Neuronal stem cell (in vitro differentiated cells): ENCODE measurements around the gene PIK3R4.

Experiments used
- DNase-seq: peaks from one replicate; pipeline ENCODE4 v3.0.0-alpha.2; 2013; ENCODE audit warnings: low spot score
- H2AFZ ChIP-seq: one replicate; pipeline ENCODE4 v1.6.1; 2013; ENCODE audit warnings: mild to moderate bottlenecking, low read length, inconsistent platforms
- H2AK5ac ChIP-seq: 2 replicates; pipeline ENCODE4 v1.6.1; 2013; ENCODE audit warnings: low read depth, mild to moderate bottlenecking, inconsistent platforms, low read length, moderate library complexity, mixed read lengths
- H2BK120ac ChIP-seq: 2 replicates; pipeline ENCODE4 v1.6.1; 2013; ENCODE audit warnings: low read depth, mild to moderate bottlenecking, inconsistent platforms, low read length, moderate library complexity, mixed read lengths
- H2BK12ac ChIP-seq: one replicate; pipeline ENCODE4 v1.6.1; 2013; ENCODE audit warnings: low read length, inconsistent platforms
- H2BK15ac ChIP-seq: 2 replicates; pipeline ENCODE4 v1.6.1; 2013; ENCODE audit warnings: mild to moderate bottlenecking, low read length, inconsistent platforms, mixed read lengths
- H2BK5ac ChIP-seq: one replicate; pipeline ENCODE4 v1.6.1; 2013; ENCODE audit warnings: inconsistent platforms, mild to moderate bottlenecking, low read length, moderate library complexity
- H3K14ac ChIP-seq: one replicate; pipeline ENCODE4 v1.6.1; 2013; ENCODE audit warnings: low read length, inconsistent platforms
- H3K18ac ChIP-seq: 2 replicates; pipeline ENCODE4 v1.6.1; 2013; ENCODE audit warnings: low read length, inconsistent platforms
- H3K23ac ChIP-seq: 2 replicates; pipeline ENCODE4 v1.6.1; 2013; ENCODE audit warnings: low read depth, mild to moderate bottlenecking, mixed read lengths, low read length, inconsistent platforms; ENCODE audit not compliant: poor library complexity
- H3K27ac ChIP-seq: replicated peaks from 3 replicates; pipeline ENCODE4 v1.5.1; 2013; ENCODE audit warnings: low read length, inconsistent platforms
- H3K27me3 ChIP-seq, 3 experiments: 2 replicates each; pipeline ENCODE4 v1.6.1; 2013; ENCODE audit warnings: low read length in 3 of 3, mild to moderate bottlenecking in 2 of 3, inconsistent platforms in 1 of 3, low read depth in 1 of 3, mixed read lengths in 1 of 3, moderate library complexity in 1 of 3; ENCODE audit not compliant: control insufficient read depth in 3 of 3, insufficient read depth in 3 of 3
- H3K36me3 ChIP-seq, 2 donors: replicated peaks in 1 of 2; 2 replicates each; pipeline ENCODE4 v1.6.1; 2013; ENCODE audit warnings: low read length in 2 of 2; ENCODE audit not compliant: control insufficient read depth in 2 of 2, insufficient read depth in 2 of 2
- H3K4ac ChIP-seq: 2 replicates; pipeline ENCODE4 v1.6.1; 2013; ENCODE audit warnings: inconsistent platforms, mild to moderate bottlenecking, low read length, moderate library complexity
- H3K4me1 ChIP-seq, 2 donors: 1 replicate in 1 of 2; 2 replicates in 1 of 2; pipeline ENCODE4 v1.6.1; 2013; ENCODE audit warnings: low read length in 2 of 2, low read depth in 1 of 2; ENCODE audit not compliant: control insufficient read depth in 2 of 2, insufficient read depth in 1 of 2
- H3K4me2 ChIP-seq: one replicate; pipeline ENCODE4 v1.6.1; 2013; ENCODE audit warnings: mild to moderate bottlenecking, low read length, inconsistent platforms; ENCODE audit not compliant: insufficient read depth, poor library complexity, severe bottlenecking
- H3K4me3 ChIP-seq, 2 donors: 2 replicates each; pipeline ENCODE4 v1.5.1; 2013; ENCODE audit warnings: low read length in 2 of 2, mild to moderate bottlenecking in 2 of 2, inconsistent platforms in 1 of 2, moderate library complexity in 1 of 2
- H3K79me1 ChIP-seq: one replicate; pipeline ENCODE4 v1.6.1; 2013; ENCODE audit warnings: low read depth, mild to moderate bottlenecking, inconsistent platforms, low read length, moderate library complexity
- H3K9ac ChIP-seq: one replicate; pipeline ENCODE4 v1.6.1; 2013; ENCODE audit warnings: mild to moderate bottlenecking, low read depth, low read length, inconsistent platforms; ENCODE audit not compliant: poor library complexity
- H3K9me3 ChIP-seq, 2 donors: replicated peaks in 1 of 2; 2 replicates each; pipeline versions ENCODE3 to v1.6.1; 2013; ENCODE audit warnings: low read length in 2 of 2, mild to moderate bottlenecking in 2 of 2, inconsistent platforms in 1 of 2, low read depth in 1 of 2, mixed read lengths in 1 of 2, moderate library complexity in 1 of 2; ENCODE audit not compliant: control insufficient read depth in 2 of 2, insufficient read depth in 1 of 2
- H4K8ac ChIP-seq: one replicate; pipeline ENCODE4 v1.6.1; 2013; ENCODE audit warnings: low read depth, mild to moderate bottlenecking, inconsistent platforms, low read length, moderate library complexity
- H4K91ac ChIP-seq: one replicate; pipeline ENCODE4 v1.6.1; 2013; ENCODE audit warnings: low read length, low read depth, mild to moderate bottlenecking, inconsistent platforms; ENCODE audit not compliant: poor library complexity
- WGBS, 2 donors: extraction: QIAGEN DNeasy Blood & Tissue Kit; methylation state at CpG; one replicate each; pipeline ENCODE4 v1.1.7; 2013; ENCODE audit warnings: missing lambda C conversion rate in 2 of 2, mixed read lengths in 1 of 2; ENCODE audit not compliant: insufficient read length in 2 of 2, insufficient replicate concordance in 1 of 2; ENCODE audit errors: extremely low coverage in 2 of 2; 5-methylcytosine and 5-hydroxymethylcytosine counted together

Gene PIK3R4

GRCh38 chr3:130743354-130743753, 3.3 kb downstream of the PIK3R4 start:
- H4K8ac ChIP-seq: no peak overlapping the region
- no peak overlapping the region for H2AK5ac ChIP-seq
- H2BK12ac ChIP-seq: no peak overlapping the region
- no peak overlapping the region for H2AFZ ChIP-seq
- no peak for DNase-seq
- H3K9me3 ChIP-seq: no peaks in the 10 kb centered on the region
- no peak overlapping the region for H2BK5ac ChIP-seq
- H4K91ac ChIP-seq: no peak overlapping the region
- H2BK15ac ChIP-seq: no peak overlapping the region
- H3K4me2 ChIP-seq: no peak overlapping the region
- H3K27me3 ChIP-seq: no peaks in the 10 kb centered on the region
- H3K18ac ChIP-seq: no peak overlapping the region
- no CpG with 5 or more reads among the region's 2 CpGs for WGBS, 2 donors
- peaks cover 0 to 5% of the 10 kb centered on the region in 2 donors for H3K4me1 ChIP-seq
- peaks cover 3% of the 10 kb centered on the region for H3K79me1 ChIP-seq
- no peak overlapping the region for H3K4me3 ChIP-seq
- H3K4ac ChIP-seq: no peak overlapping the region
- no peak overlapping the region for H3K9ac ChIP-seq
- H3K14ac ChIP-seq: no peak overlapping the region
- no peak overlapping the region for H2BK120ac ChIP-seq
- H3K36me3 ChIP-seq: peaks cover 12 to 62% of the 10 kb centered on the region in 2 donors
- H3K23ac ChIP-seq: no peak overlapping the region
- H3K27ac ChIP-seq: no peak overlapping the region

- Histone ChIP-seq H3K4me3 (no peak overlapping the region), H3K9me3 (no peaks in the 10 kb centered on the region), H3K27me3 (no peaks in the 10 kb centered on the region), H3K4ac (no peak overlapping the region), H3K79me1 (peaks cover 3% of the 10 kb centered on the region), H3K23ac (no peak overlapping the region), H2BK15ac (no peak overlapping the region), H3K18ac (no peak overlapping the region), H2AFZ (no peak overlapping the region), H2BK5ac (no peak overlapping the region), H3K27ac (no peak overlapping the region), H3K4me1 (peaks cover 0 to 5% of the 10 kb centered on the region in 2 donors), H3K36me3 (peaks cover 12 to 63% of the 10 kb centered on the region in 2 donors), H2BK120ac (no peak overlapping the region), H3K14ac (no peak overlapping the region), H2AK5ac (no peak overlapping the region), H2BK12ac (no peak overlapping the region), H3K9ac (no peak overlapping the region), H4K8ac (no peak overlapping the region), H4K91ac (no peak overlapping the region), H3K4me2 (no peak overlapping the region)
- DNase-seq: no peak
- WGBS, 2 donors: no CpG with 5 or more reads among the region's 6 CpGs
These were observed 4.6 kb downstream of the PIK3R4 start for GRCh38 chr3:130741946-130742610.

- H3K27ac ChIP-seq: no peak overlapping the region
- no peak overlapping the region for H4K91ac ChIP-seq
- H2AFZ ChIP-seq: no peak overlapping the region
- no peak overlapping the region for H3K14ac ChIP-seq
- H2BK120ac ChIP-seq: no peak overlapping the region
- peaks cover 12 to 71% of the 10 kb centered on the region in 2 donors for H3K36me3 ChIP-seq
- no peak overlapping the region for H3K23ac ChIP-seq
- peaks cover 5% of the 10 kb centered on the region for H3K79me1 ChIP-seq
- no peaks in the 10 kb centered on the region for H3K9me3 ChIP-seq
- no peak overlapping the region for H2BK5ac ChIP-seq
- no peak overlapping the region for H2BK12ac ChIP-seq
- H2BK15ac ChIP-seq: no peak overlapping the region
- no peak overlapping the region for H3K4me2 ChIP-seq
- no peak overlapping the region for H4K8ac ChIP-seq
- H3K4me1 ChIP-seq: no peaks in the 10 kb centered on the region
- H3K27me3 ChIP-seq: no peaks in the 10 kb centered on the region
- H2AK5ac ChIP-seq: no peak overlapping the region
- no peak overlapping the region for H3K4me3 ChIP-seq
- no peak overlapping the region for H3K18ac ChIP-seq
- DNase-seq: no peak
- H3K4ac ChIP-seq: no peak overlapping the region
- no peak overlapping the region for H3K9ac ChIP-seq
These were observed 6.8 kb downstream of the PIK3R4 start for GRCh38 chr3:130739848-130740247.

GRCh38 chr3:130738241-130738640, 8.4 kb downstream of the PIK3R4 start:
- H2AFZ ChIP-seq: no peak overlapping the region
- WGBS, 2 donors: no CpG with 5 or more reads among the region's 4 CpGs
- H3K27ac ChIP-seq: no peak overlapping the region
- H3K27me3 ChIP-seq: no peaks in the 10 kb centered on the region
- H3K4me1 ChIP-seq: no peaks in the 10 kb centered on the region
- no peak overlapping the region for H3K18ac ChIP-seq
- peaks cover 8 to 71% of the 10 kb centered on the region in 2 donors for H3K36me3 ChIP-seq
- H3K9ac ChIP-seq: no peak overlapping the region
- H2AK5ac ChIP-seq: no peak overlapping the region
- no peak overlapping the region for H3K4me3 ChIP-seq
- H2BK120ac ChIP-seq: no peak overlapping the region
- no peak overlapping the region for H2BK12ac ChIP-seq
- H3K4ac ChIP-seq: no peak overlapping the region
- H2BK5ac ChIP-seq: no peak overlapping the region
- no peak for DNase-seq
- no peak overlapping the region for H3K23ac ChIP-seq
- H3K4me2 ChIP-seq: no peak overlapping the region
- no peak overlapping the region for H2BK15ac ChIP-seq
- H3K9me3 ChIP-seq: no peaks in the 10 kb centered on the region
- no peak overlapping the region for H4K91ac ChIP-seq
- H4K8ac ChIP-seq: no peak overlapping the region
- H3K79me1 ChIP-seq: peaks cover 5% of the 10 kb centered on the region
- H3K14ac ChIP-seq: no peak overlapping the region
